ENCODE data around the gene TNFRSF14. TPM values are rescaled to one million over a fixed set of nuclear protein-coding genes. Genes with fewer than 3 reads are reported as not detected.

The TNFRSF14 gene
- total and polyA plus RNA-seq, 2 of the 13 experiments (the other 11 are each of a cell fraction or from before 2014, with no cell fraction given), result 11.9 to 49.9 TPM

DNA sequence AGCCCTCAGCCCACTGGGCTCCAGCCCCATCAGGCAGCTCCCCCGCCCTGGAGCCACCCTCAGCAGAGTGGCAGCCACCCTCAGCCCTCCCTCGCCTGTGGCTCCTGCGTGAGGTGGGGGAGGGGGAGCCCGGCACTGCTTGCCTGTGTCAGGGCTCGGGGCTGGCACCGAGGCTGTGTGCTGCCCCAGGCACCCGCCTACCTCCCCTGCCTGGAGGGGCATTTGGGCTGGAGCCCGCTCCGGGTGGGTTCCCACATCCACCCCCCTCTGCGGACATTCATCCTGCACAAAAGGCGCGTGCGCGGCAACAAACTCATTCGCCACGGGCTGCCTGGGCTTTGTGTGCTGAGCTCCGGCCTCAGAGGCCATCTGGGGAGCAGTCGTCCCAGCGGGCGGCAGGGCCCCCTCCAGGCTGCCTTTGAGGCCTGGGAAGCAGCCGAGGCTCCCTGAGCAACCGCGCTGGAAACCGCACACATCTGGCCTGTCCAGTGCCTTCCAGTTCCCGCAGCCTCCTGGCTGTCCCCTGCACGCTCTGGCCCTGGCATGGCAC is 12.6 kb upstream of the TNFRSF14 start (continued):
- TF ChIP-seq RFX5 (IDR thresholded peaks at IDR 0.05; ENCODE audit: low read depth, low read length) (no peak), MBNL3 (CRISPR knock-in tag; conservative IDR thresholded peaks at IDR 0.05) (no peak), SRSF1 (optimal IDR thresholded peaks at IDR 0.05; ENCODE audit: low read depth, low read length) (peak; percentile 52), NAIF1 (CRISPR knock-in tag; IDR thresholded peaks at IDR 0.05; ENCODE audit: borderline replicate concordance) (no peak), NONO (IDR thresholded peaks at IDR 0.05) (no peak), NONO (CRISPR knock-in tag; conservative IDR thresholded peaks at IDR 0.05) (no peak), AGO2 (optimal IDR thresholded peaks at IDR 0.05; ENCODE audit: low read depth, low read length) (no peak), ZNF782 (CRISPR knock-in tag; IDR thresholded peaks at IDR 0.05; ENCODE audit: borderline replicate concordance) (0 out of 2 replicates have a peak, but pooled peaks have one; percentile 49), ZBTB7A (CRISPR knock-in tag; IDR thresholded peaks at IDR 0.05) (peak; percentile 17; the same call in 1 of the 2 replicates), TAF1 (CRISPR knock-in tag; IDR thresholded peaks at IDR 0.05) (peak; percentile 16; the same call in 1 of the 2 replicates), ETV6 (CRISPR knock-in tag; conservative IDR thresholded peaks at IDR 0.05) (no peak)
- TF ChIP-seq, protein P1, sequence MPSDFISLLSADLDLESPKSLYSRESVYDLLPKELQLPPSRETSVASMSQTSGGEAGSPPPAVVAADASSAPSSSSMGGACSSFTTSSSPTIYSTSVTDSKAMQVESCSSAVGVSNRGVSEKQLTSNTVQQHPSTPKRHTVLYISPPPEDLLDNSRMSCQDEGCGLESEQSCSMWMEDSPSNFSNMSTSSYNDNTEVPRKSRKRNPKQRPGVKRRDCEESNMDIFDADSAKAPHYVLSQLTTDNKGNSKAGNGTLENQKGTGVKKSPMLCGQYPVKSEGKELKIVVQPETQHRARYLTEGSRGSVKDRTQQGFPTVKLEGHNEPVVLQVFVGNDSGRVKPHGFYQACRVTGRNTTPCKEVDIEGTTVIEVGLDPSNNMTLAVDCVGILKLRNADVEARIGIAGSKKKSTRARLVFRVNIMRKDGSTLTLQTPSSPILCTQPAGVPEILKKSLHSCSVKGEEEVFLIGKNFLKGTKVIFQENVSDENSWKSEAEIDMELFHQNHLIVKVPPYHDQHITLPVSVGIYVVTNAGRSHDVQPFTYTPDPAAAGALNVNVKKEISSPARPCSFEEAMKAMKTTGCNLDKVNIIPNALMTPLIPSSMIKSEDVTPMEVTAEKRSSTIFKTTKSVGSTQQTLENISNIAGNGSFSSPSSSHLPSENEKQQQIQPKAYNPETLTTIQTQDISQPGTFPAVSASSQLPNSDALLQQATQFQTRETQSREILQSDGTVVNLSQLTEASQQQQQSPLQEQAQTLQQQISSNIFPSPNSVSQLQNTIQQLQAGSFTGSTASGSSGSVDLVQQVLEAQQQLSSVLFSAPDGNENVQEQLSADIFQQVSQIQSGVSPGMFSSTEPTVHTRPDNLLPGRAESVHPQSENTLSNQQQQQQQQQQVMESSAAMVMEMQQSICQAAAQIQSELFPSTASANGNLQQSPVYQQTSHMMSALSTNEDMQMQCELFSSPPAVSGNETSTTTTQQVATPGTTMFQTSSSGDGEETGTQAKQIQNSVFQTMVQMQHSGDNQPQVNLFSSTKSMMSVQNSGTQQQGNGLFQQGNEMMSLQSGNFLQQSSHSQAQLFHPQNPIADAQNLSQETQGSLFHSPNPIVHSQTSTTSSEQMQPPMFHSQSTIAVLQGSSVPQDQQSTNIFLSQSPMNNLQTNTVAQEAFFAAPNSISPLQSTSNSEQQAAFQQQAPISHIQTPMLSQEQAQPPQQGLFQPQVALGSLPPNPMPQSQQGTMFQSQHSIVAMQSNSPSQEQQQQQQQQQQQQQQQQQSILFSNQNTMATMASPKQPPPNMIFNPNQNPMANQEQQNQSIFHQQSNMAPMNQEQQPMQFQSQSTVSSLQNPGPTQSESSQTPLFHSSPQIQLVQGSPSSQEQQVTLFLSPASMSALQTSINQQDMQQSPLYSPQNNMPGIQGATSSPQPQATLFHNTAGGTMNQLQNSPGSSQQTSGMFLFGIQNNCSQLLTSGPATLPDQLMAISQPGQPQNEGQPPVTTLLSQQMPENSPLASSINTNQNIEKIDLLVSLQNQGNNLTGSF (CRISPR knock-in tag; IDR thresholded peaks at IDR 0.05), result no peak
- TF ChIP-seq, protein P2, sequence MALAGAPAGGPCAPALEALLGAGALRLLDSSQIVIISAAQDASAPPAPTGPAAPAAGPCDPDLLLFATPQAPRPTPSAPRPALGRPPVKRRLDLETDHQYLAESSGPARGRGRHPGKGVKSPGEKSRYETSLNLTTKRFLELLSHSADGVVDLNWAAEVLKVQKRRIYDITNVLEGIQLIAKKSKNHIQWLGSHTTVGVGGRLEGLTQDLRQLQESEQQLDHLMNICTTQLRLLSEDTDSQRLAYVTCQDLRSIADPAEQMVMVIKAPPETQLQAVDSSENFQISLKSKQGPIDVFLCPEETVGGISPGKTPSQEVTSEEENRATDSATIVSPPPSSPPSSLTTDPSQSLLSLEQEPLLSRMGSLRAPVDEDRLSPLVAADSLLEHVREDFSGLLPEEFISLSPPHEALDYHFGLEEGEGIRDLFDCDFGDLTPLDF (CRISPR knock-in tag; IDR thresholded peaks at IDR 0.05), result no peak
- TF ChIP-seq, protein P3, sequence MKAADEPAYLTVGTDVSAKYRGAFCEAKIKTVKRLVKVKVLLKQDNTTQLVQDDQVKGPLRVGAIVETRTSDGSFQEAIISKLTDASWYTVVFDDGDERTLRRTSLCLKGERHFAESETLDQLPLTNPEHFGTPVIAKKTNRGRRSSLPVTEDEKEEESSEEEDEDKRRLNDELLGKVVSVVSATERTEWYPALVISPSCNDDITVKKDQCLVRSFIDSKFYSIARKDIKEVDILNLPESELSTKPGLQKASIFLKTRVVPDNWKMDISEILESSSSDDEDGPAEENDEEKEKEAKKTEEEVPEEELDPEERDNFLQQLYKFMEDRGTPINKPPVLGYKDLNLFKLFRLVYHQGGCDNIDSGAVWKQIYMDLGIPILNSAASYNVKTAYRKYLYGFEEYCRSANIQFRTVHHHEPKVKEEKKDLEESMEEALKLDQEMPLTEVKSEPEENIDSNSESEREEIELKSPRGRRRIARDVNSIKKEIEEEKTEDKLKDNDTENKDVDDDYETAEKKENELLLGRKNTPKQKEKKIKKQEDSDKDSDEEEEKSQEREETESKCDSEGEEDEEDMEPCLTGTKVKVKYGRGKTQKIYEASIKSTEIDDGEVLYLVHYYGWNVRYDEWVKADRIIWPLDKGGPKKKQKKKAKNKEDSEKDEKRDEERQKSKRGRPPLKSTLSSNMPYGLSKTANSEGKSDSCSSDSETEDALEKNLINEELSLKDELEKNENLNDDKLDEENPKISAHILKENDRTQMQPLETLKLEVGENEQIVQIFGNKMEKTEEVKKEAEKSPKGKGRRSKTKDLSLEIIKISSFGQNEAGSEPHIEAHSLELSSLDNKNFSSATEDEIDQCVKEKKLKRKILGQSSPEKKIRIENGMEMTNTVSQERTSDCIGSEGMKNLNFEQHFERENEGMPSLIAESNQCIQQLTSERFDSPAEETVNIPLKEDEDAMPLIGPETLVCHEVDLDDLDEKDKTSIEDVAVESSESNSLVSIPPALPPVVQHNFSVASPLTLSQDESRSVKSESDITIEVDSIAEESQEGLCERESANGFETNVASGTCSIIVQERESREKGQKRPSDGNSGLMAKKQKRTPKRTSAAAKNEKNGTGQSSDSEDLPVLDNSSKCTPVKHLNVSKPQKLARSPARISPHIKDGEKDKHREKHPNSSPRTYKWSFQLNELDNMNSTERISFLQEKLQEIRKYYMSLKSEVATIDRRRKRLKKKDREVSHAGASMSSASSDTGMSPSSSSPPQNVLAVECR (CRISPR knock-in tag; IDR thresholded peaks at IDR 0.05; ENCODE audit: borderline replicate concordance), result peak; percentile 29; the same call in 1 of the 2 replicates
- TF ChIP-seq, protein P4, sequence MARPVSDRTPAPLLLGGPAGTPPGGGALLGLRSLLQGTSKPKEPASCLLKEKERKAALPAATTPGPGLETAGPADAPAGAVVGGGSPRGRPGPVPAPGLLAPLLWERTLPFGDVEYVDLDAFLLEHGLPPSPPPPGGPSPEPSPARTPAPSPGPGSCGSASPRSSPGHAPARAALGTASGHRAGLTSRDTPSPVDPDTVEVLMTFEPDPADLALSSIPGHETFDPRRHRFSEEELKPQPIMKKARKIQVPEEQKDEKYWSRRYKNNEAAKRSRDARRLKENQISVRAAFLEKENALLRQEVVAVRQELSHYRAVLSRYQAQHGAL (CRISPR knock-in tag; IDR thresholded peaks at IDR 0.05; ENCODE audit: not compliant biosample characterization), result no peak
- TF ChIP-seq, protein P5, sequence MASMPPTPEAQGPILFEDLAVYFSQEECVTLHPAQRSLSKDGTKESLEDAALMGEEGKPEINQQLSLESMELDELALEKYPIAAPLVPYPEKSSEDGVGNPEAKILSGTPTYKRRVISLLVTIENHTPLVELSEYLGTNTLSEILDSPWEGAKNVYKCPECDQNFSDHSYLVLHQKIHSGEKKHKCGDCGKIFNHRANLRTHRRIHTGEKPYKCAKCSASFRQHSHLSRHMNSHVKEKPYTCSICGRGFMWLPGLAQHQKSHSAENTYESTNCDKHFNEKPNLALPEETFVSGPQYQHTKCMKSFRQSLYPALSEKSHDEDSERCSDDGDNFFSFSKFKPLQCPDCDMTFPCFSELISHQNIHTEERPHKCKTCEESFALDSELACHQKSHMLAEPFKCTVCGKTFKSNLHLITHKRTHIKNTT (CRISPR knock-in tag; IDR thresholded peaks at IDR 0.05), result no peak

All from HepG2 (cell line).